GM21576 (cell line): Measurements from ENCODE around the gene ARID1B.

Experiments
- ATAC-seq: cut with Tn5 transposase; IDR thresholded peaks from one replicate; pipeline ENCODE4 v1.9.1; 2021; ENCODE audit warnings: mild to moderate bottlenecking, moderate library complexity; ENCODE audit not compliant: unreplicated experiment

The ARID1B gene

DNA sequence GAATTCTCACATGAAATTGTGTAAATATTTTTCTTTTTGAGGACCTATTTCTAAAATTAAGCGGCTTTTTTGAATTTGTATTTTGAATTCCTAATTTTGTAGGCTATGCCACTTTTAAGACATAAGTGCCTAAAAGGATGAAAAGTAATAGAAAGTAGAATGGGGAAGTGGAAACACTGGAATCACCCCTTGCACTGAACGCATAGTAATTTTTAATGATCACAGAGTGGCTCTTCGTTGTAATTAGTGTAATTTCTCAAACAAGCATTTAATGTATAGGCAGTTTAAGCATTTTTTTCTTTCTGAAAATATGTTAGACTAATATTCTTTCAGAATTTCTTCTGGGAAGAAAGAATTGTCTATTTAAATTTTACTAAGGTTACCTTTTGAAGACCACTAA lies 73.2 kb downstream of the ARID1B start:
- ATAC-seq: no peak

DNA sequence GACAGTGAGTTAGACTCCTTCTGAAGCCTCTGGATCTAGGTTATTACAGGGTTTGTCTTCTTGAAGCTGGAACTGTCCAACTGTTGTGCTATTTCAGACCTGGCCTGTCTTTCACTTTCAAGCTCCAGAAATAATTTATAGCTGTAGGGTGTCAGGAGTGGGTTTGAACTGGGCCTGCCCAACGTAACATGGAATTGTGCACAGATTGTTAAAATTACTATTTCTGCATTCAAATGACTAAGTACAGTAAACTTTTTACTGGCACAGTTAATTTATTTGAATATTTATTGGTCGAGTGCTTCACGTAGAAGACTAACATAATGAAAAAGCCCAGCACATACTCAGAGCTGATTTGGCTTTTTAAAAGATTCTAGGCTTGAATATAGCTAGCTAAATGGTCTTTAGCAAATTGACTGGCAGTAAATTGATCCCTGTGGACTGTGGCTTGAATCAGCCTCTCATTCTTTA lies 74.3 kb downstream of the ARID1B start:
- ATAC-seq: no peak

DNA sequence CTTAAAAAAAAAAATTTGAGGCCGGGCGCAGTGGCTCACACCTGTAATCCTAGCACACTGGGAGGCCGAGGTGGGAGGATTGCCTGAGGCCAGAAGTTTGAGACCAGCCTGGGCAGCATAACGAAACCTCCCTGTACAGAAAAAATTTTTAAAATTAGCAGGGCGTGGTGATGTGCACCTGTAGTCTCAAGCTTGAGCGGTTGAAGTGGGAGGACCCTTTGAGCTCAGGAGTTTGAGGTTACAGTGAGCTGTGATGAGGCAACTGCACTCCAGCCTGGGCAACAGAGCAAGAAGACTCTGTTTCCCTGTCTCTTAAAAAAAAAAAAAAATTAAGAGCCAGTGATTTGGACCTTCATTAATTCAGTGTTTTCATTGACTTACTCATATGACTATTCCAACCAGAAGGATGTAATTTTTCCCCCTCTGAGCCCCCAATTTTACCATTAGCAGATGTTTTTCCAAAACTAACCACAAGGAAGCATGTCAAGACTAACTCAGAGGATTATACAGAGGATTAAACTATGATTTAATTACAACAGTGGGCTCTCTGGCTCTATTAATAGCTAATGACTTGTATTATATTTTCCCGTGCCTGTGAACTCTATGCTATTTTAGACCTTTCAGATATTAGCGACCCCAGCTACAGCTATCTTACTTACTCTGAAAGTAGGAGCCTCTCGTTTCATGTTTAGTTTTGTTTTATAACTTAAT lies 75.1 kb downstream of the ARID1B start:
- peak; percentile 63 for ATAC-seq

DNA sequence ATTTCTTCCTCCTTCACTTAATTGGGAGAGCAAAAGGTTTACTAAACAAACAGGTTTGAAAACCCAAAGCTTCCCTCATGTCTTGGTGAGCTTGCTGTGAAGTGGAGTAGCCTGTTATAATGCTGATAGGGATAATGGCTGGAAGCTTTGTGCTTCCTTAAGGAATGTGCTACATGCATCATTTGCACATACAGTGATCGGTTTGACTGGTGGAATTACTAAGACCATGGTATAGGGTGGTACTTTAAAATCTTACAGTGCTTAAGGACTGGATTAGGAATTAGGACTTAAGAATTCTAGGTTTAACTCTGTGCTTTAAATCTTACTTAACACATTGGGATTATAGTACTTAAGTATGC lies 75.7 kb downstream of the ARID1B start:
- no peak for ATAC-seq

DNA sequence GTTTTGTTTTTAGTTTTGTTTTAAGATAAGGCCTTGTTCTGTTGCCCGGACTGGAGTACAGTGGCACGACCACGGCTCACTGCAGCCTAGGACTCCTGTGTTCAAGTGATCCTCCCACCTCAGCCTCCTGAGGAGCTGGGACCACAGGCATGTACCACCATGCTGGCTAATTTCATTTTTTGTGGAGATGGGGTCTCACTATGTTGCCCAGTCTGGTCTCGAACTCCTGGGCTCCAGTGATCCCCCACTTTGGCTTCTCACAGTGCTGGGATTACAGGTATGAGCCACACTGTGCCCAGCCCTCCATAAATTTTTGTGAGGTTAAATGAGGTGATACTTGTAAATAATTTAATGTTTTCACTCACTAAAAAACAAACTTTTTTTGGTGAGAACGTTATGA lies 76.6 kb downstream of the ARID1B start:
- no peak for ATAC-seq

DNA sequence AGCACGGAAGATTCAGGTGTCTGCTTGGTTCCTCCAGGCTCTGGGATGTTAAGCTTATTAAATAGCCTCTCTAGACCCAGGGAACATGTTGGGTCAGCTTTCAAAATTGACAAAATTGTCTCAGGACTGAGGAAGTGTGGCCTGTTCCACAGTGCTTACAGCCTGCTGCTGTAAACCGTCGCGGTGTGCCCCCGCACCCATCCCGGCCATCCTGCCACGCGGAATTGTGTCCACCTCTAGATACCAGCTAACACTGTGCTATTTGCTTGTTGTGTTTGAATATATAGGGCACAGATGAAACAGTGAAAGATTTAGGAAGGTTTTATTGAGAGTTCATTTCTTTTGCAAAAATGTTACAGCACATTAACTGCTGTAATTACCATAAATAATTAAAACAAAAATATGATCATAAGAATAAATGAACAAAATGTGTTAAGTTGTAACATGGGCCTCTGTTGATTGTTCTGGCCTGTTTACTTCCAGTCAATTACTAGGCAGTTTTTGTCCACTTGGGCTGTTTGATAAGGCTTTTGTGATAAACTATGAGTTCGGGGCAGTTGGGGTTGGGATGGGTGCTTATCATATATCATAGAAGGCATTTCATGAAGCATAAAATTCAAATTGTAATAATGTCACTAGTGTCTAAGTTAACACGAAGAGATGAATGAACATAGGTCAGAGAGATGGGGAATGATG lies 77.4 kb downstream of the ARID1B start:
- ATAC-seq: no peak

DNA sequence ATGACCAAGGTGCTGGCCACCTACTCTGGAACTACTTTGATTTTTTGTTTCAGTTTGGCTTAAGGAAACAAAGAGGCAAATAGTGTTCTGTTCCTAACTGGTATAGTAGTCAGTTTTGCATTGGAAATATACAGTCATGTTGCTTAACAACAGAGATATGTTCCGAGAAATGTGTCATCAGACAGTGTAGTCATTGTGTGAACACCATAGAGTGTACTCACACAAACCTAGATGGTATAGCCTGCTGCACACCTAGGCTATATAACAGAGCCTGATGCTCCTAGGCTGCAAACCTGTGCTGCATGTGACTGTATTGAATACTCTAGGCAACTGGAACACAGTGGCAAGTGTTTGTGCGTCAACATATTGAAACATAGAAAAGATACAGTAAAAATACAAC lies 80.4 kb downstream of the ARID1B start:
- no peak for ATAC-seq

DNA sequence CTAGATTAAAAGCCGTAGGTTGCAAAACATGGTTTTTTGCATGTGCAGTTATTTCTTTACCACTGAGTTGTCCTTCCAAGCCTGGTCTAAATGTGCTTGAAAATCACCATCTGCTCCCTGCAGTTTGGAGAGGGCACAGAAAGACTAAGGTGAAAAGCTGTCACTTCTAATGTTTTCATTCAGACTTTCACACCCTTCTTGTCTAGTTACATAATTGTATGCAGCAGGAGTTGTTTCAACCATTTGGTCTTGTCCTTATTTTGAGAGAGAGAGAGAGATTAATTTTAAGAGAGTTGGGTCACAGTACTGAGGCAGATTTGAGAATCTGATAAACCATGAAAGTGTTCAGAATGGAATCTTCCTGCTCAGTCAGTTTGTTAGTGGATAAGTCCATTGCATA lies 82.5 kb downstream of the ARID1B start:
- ATAC-seq: no peak

DNA sequence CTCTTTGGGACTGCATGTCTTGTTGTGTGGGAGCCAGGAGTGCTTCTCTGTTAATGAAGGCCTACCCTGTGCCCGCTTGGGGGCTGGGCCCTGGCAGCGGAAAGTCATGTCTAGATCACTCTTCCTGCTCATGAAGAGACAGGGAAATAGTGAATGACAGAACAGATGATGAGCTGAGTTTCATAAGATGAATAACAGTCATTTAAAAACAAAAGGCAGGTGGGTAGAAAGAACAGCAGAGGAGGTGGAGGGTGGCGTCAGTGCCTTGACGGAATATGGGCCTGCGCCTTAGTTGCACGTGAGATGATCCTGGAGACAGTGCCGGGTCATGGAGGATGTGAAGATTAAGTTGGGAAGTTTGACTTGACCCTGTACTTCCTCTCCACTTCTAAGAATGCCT lies 85.5 kb downstream of the ARID1B start:
- no peak for ATAC-seq

DNA sequence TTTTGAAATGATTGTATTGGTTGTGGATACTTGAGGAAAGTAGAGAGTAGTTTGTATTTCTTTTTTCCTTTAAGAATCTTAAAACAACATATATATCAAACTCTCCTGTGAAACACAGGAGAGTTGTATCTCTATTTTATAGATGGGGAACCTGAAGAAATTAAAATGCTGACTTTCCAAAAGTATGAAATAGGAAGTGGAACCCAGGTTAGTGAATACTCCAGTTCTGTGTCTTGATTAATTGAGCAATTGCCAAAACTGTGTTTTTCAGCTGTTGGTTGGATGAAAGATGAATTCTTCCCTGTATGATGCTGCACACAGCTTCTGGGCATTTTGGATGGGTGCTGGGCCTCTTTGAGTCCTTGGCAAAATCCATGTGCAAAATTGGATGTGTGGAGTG lies 86.3 kb downstream of the ARID1B start:
- ATAC-seq: no peak

DNA sequence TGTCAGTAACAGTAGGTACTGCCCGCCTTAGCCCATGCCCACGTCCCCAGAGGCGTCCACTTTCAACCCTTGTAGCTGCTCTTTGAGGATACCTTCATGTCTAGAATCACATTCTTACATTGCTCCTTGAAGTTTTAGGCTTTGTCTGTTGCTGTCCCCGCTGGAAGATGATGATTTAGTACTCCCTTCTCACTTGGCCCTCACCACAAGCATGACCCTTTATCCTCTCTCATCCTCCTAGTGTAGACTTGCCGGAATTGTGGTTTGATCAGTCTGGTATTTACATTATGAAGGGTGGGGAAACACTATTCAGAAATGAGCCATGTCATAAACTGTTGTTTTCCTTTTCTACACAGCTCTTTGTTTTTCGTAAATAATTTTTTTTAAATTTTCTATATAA lies 87.4 kb downstream of the ARID1B start:
- ATAC-seq: no peak

DNA sequence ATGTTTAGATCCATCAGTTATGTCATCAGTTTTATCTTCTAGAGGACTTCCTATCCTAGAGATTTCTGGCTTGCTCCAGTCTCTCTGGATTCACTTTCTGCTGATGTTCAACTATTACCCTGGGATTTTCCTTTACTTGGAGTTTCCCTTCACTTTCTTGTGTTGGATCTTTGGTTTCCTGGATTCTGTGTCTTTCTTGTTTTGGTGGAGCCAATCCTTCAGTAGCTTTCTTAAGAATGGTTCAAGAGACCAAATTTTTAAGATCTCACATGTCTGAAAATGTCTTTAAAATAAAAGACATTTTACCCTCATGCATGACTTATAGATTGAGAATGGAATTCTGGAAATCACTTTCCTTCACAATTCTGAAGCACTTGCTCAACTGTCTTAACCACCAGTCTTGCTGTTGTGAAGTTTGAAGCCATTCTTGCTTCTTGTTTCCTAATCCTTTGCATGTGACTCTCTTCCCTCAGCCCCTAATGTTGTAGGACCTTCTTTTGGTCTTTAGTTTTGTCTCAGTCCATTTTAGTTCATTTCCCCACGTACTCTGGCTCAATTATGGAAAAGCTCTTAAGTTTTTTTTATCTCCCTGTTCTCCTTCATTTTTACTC lies 87.9 kb downstream of the ARID1B start:
- no peak for ATAC-seq

DNA sequence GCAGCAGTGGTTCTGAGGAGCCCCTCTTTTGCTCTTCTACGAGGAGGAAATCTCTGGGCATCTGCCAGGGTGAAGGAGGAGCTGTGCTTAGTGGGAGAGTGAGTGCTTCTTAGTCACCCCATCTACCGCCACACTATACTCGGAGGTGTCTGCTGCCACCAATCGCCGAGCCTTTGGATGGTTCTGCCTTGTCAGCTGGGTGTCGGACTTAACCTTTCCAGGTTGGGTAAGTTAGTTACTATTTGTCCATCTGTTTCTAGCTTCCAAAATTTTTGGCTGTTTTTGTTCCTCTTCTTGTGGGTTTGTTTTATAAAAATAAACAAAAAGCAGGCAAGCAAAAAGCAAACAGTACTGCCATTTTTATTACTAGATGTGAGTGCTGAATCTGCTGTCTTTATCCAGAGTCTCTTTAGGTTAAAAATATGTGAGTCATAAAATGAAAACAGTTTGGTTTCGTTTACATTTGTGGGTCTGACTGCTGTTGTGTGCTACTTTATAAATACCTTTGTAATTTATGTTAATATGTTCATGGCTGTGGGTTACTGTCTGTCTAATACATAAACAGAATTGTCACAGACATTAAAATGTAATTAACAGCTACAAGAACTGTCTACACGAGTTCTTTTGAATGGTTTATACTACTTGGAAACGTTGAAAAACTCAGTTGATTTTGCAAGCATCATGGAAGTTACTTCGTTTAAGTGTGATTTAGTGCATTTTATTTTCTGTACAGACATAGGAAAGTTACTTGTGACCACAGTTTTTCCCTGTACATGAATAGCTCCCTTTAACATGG lies 89.2 kb downstream of the ARID1B start:
- no peak for ATAC-seq

DNA sequence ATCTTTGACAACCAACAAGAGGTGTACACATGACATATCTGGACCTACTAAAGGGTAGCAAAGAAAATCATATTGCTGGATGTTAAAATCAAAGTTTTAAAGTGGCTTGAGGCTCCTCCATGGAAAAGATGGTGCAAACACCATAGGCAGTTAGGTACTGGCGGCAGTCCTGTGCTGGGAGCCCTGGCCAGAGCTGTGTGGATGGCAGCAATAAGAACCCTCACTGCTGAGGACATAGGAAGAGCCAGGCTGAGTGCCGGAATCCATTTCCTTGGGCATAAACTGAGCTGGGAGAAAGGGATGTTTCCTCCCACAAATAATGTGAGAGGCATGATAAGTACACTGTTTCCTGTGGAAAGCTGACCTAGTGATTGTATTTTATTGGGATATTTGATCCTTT lies 89.9 kb downstream of the ARID1B start:
- no peak for ATAC-seq

DNA sequence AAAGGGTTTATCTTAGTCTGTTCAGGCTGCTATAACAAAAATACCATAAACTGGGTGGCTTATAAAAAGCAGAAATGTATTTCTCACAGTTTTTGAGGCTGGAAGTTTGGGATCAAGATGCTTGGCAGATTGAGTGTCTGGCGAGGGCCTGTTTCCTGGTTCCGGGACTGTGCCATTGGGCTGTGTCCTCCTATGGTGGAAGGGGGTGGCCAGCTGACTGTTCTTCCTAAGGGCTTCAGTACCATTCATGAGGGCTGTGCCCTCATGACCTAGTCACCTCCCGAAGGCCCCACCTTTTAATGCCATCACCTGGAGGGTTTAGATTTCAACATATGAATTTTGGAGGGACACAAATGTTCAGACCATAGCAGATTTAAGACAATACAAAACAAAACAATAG lies 91.2 kb downstream of the ARID1B start:
- no peak for ATAC-seq

DNA sequence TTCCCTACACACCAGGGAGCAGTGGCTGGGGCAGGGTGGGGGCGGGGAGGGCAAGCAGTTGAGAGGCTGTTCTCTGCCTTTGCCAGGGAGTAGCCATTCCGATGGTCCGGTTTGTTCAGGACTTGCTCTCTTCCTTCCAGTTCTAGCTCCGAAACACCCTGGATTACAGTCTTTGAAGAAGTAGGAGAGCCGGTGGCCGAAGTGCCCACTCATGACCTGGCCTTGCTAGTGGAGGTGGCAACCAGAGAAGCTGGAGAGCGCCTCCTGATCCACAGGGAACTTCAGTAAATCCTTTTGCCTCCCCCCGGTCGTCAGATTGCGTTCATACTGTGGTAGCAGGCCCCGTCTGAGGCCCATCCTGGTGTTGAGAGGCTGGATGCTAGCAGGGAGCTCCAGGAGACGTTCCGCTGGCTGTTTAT lies 92.8 kb downstream of the ARID1B start:
- no peak for ATAC-seq

DNA sequence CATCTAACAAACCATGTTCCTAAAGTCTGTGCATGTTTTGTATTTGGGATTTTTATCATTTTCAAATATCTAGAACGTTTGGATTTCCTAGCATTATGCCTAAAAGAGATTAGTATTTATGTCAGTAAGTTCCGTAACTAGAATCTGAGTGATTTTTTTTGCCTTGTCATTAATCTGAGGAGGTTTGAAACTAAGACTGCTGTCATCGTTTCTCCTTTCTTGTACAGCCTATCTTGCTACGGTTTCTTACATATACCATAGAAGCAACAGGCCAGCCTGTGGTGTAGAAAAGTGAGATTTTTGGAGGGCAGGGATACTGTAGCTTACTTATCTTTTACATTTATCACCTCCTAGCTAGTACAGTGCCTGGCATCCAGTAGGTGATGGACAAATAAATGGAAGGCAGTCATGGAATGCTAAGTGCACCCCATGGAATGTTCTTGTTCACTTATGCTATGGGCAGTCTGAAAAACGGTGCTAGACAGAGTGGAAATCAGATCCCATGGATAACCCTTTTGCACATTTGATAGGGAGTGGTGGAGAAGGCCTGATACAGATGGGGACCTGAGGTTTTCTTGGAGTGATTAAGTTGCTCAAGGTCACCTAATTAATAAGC lies 93.9 kb downstream of the ARID1B start:
- no peak for ATAC-seq

DNA sequence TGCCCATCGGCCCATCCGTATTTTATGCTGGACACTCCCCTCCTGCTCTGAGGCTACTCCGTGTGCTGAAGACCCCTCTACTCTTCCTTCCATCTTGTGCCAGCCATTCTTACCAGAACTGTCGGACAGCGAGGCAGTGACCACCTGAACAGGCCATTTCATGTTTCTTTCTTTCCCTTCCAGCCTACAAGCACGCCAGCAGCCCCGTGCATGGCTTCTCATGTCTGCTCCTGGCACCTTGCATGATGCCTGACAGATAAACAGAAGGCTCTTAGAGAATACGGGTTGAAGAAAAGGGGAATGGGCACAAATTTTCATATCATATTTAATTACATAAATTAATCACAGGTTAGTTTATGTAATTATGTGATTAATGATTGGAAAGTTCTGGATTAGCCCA lies 95.7 kb downstream of the ARID1B start:
- no peak for ATAC-seq

DNA sequence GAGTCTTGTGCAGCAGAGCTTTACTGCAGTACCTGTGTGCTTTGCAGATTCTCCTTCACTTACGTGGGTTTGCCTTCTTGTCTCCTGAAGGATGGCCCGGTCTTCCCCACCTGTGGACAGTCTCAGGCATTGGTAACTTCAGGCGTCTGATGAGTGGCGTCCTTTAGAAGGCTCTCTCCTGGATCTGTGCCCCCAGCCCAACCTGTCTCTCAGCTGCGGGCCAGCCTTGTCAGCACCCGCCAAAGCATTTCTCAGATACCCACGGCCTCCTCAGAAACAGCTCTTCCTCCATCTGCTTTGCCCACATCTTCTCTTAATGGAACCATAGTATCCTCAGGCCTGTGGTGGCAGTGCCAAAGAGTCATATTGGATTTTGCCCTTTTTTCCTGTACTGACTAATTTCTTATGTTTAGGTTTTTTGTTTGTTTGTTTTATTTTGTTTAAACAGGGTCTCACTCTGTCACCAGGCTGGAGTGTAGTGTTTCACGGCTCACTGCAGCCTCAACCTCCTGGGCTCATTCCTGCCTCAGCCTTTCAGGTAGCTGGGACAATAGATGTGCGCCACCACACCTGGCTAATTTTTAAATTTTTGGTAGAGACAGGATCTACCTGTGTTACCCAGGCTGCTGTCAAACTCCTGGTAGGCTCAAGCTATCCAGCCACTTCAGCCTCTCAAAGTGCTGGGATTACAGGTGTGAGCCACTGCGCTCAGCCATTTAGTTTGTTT lies 96.6 kb downstream of the ARID1B start:
- ATAC-seq: no peak

DNA sequence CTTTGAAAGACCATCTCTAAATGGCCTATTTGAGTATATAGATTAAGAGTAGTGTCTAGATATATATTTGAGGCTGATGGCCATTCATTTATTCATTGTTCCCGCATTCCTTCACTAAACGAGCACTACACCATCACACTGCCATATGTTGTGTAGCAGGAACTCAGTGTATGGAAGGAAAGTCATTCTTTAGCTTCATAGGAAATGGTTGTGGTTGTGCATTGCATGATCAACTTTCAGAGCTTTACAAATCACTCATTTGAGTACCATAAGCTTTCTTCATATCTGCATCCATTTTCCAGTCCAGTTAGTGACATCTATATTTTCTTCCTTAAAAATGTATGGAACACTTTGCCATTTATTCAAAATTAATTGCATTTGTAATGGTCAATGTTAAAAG lies 97.9 kb downstream of the ARID1B start:
- no peak for ATAC-seq
